ENCODE data around the gene ATG10.

DNA sequence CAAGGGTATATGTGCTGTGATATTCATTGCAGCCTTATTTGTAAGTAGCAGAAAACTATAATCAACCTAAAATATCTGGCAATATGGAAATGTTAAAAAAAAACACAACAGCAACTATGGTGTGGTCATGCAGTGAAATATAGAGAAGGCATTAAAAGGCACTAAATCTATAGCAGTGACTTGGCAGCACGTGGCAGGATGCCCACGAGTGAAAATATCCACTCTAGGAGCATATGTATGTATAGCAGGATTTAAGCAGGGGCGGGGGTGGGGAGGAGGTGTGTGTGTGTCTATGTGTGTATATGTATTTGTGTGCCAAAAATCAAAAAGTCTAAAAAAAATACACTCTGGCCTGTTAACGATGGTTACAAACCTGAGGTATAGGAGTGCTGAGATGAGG lies 190.8 kb downstream of the ATG10 start:
- TF ChIP-seq POLR2AphosphoS5 (IDR thresholded peaks at IDR 0.05; ENCODE audit: low read depth, low read length) (no peak), RFX5 (IDR thresholded peaks at IDR 0.05; ENCODE audit: borderline replicate concordance, low read depth, low read length) (no peak), SRF (IDR thresholded peaks at IDR 0.05; ENCODE audit: low read depth, low read length) (no peak)
- TF ChIP-seq, protein P1, sequence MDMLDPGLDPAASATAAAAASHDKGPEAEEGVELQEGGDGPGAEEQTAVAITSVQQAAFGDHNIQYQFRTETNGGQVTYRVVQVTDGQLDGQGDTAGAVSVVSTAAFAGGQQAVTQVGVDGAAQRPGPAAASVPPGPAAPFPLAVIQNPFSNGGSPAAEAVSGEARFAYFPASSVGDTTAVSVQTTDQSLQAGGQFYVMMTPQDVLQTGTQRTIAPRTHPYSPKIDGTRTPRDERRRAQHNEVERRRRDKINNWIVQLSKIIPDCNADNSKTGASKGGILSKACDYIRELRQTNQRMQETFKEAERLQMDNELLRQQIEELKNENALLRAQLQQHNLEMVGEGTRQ (IDR thresholded peaks at IDR 0.05; ENCODE audit: low read length): no peak

Data from H1 (cell line).